Panc1 (cell line): ENCODE data around the gene ATP6V0B. TPM values are rescaled to one million over a fixed set of nuclear protein-coding genes. Genes with fewer than 3 reads are reported as not detected.

Experiments used
- ATAC-seq: fragments of 200-7000 bp; cut with Tn5 transposase; 2 replicates; pipeline ENCODE4 v1.9.1; 2020; ENCODE audit warnings: mild to moderate bottlenecking, moderate library complexity
- BruUV-seq: library from RNA; stranded (reverse); fragments of 400-500 nt; replicated peaks from 2 replicates; lab custom pipeline; 2021; lab: Mats Ljungman, UMichigan
- CTCF ChIA-PET: fragments of 300-600 bp; sonication (Branson Sonifier 250); formaldehyde crosslinking; loops from one replicate; lab custom pipeline; 2022; ENCODE audit warnings: antibody characterized with exemption; lab: Charles Lee
- POLR2A ChIA-PET: fragments of 300-600 bp; sonication (Branson Sonifier 250); formaldehyde crosslinking; loops from one replicate; lab custom pipeline; 2022; ENCODE audit warnings: antibody characterized with exemption; lab: Charles Lee
- DNase-seq: peaks from one replicate; pipeline ENCODE4 v3.0.0-alpha.2; 2010; ENCODE audit warnings: low read depth, low spot score
- H3K27ac ChIP-seq: 2 replicates; pipeline ENCODE4 v1.5.1; 2011; ENCODE audit warnings: mild to moderate bottlenecking, low read length, inconsistent platforms
- H3K27me3 ChIP-seq: fragments of 200-500 bp; sonication (Bioruptor generic); 2 replicates; pipeline ENCODE4 v1.6.0; 2014; ENCODE audit warnings: low read length, inconsistent platforms; ENCODE audit not compliant: control insufficient read depth, insufficient read depth
- H3K36me3 ChIP-seq: fragments of 200-500 bp; sonication (Bioruptor generic); 2 replicates; pipeline ENCODE4 v1.5.1; 2014; ENCODE audit warnings: inconsistent platforms, mild to moderate bottlenecking, low read length, moderate library complexity; ENCODE audit not compliant: control insufficient read depth, insufficient read depth
- H3K4me1 ChIP-seq: 2 replicates; pipeline ENCODE4 v1.5.1; 2011; ENCODE audit warnings: inconsistent platforms, mild to moderate bottlenecking, low read length, moderate library complexity; ENCODE audit not compliant: control insufficient read depth, insufficient read depth
- H3K4me3 ChIP-seq, 2 experiments: 2 replicates each; pipeline ENCODE4 v1.5.1; 2011 to 2012; ENCODE audit warnings: low read depth in 2 of 2, low read length in 2 of 2, mild to moderate bottlenecking in 2 of 2, inconsistent platforms in 1 of 2, moderate library complexity in 1 of 2
- H3K9me3 ChIP-seq: fragments of 200-500 bp; sonication (Bioruptor generic); 2 replicates; pipeline ENCODE4 v1.5.1; 2014; ENCODE audit warnings: low read depth, mild to moderate bottlenecking, inconsistent platforms, low read length, moderate library complexity; ENCODE audit not compliant: control insufficient read depth, insufficient read depth
- CTCF ChIP-seq: fragments of 450-650 bp; IDR thresholded peaks from 2 replicates; pipeline ENCODE4 v1.5.1; 2017; ENCODE audit warnings: mild to moderate bottlenecking
- POLR2AphosphoS5 ChIP-seq: IDR thresholded peaks from 2 replicates; pipeline ENCODE4 v1.6.1; 2012; ENCODE audit warnings: mild to moderate bottlenecking, low read depth, low read length, moderate library complexity
- REST ChIP-seq, 2 experiments: IDR thresholded peaks; 2 replicates each; pipeline ENCODE4 v1.6.1; 2011 to 2012; ENCODE audit warnings: low read depth in 2 of 2, control low read depth in 1 of 2, low read length in 1 of 2, mild to moderate bottlenecking in 1 of 2, moderate library complexity in 1 of 2; ENCODE audit not compliant: insufficient read depth in 1 of 2
- SIN3A ChIP-seq: IDR thresholded peaks from 2 replicates; pipeline ENCODE4 v1.6.1; 2012; ENCODE audit warnings: low read depth, mild to moderate bottlenecking, low read length, moderate library complexity, borderline replicate concordance; ENCODE audit not compliant: insufficient read depth
- TCF7L2 ChIP-seq: IDR thresholded peaks from 2 replicates; pipeline ENCODE4 v1.6.1; 2011; ENCODE audit warnings: mild to moderate bottlenecking, low read depth, low read length, inconsistent platforms
- in situ Hi-C: cut with HindIII; loops from 2 replicates; pipeline ENCODE4 v1.10.0; 2016; ENCODE audit warnings: low sequenced_read_pairs, low pct_unique_long_range_greater_than_20kb
- intact Hi-C: fragments of 100-400 bp; cut with micrococcal nuclease; formaldehyde crosslinking; loops from one replicate; pipeline ENCODE4 v1.10.0; 2022; ENCODE audit not compliant: unreplicated experiment
- total RNA-seq: library from RNA; stranded (reverse); gene quantifications from one replicate; pipeline ENCODE4 v1.2.1, GENCODE V29; 2021; ENCODE audit not compliant: unreplicated experiment

ATP6V0B gene
- total RNA-seq, 1 experiment from 2014 or later = 134 TPM

GRCh38 chr1:43973981-43974442 is 748 bp upstream of the ATP6V0B start:
- no peak for TF ChIP-seq SIN3A
- TF ChIP-seq TCF7L2 = no peak
- no peak for TF ChIP-seq REST (IDR thresholded peaks at IDR 0.05; ENCODE audit: insufficient read depth in 1 of 2, low read depth in 2 of 2, low read length in 1 of 2)
- no peak for TF ChIP-seq CTCF
- no peak for TF ChIP-seq POLR2AphosphoS5
- H3K4me1 ChIP-seq = peaks cover 43% of the 10 kb centered on the region
- peak overlapping the region; percentile 80 to 85 for H3K4me3 ChIP-seq
- DNase-seq (no peak), ATAC-seq (peak; percentile 0)
- no TSS peak for BruUV-seq
- intact Hi-C loops (no loop called here), in situ Hi-C loops (no loop called here)
- peaks cover 13% of the 10 kb centered on the region; the same call in 1 of the 2 replicates for H3K36me3 ChIP-seq
- H3K27me3 ChIP-seq = no peaks in the 10 kb centered on the region
- peak overlapping the region; percentile 88 for H3K27ac ChIP-seq
- no peaks in the 10 kb centered on the region for H3K9me3 ChIP-seq
- ChIA-PET CTCF (no interaction called here), POLR2A (no interaction called here)

GRCh38 chr1:43975249-43975961 is 645 bp downstream of the ATP6V0B start:
- in situ Hi-C loops = no loop called here
- H3K36me3 ChIP-seq = peaks cover 9% of the 10 kb centered on the region; the same call in 1 of the 2 replicates
- CTCF ChIA-PET = interaction anchor here (0.5 to 0.6 kb wide), 2 partner anchors 20 to 1615 kb away, joined by 4 to 10 read pairs; no protein-coding TSS in a partner anchor

More at GRCh38 chr1:43975249-43975961, 645 bp downstream of the ATP6V0B start:
- TSS peak; percentile 45 for BruUV-seq
- POLR2A ChIA-PET = interaction anchor here (0.6 to 0.7 kb wide), 2 partner anchors 210 to 267 kb away, joined by 3 to 9 read pairs; no protein-coding TSS in a partner anchor
- no peaks in the 10 kb centered on the region for H3K27me3 ChIP-seq
- intact Hi-C loops = no loop called here
- H3K9me3 ChIP-seq = no peaks in the 10 kb centered on the region
- ATAC-seq = no peak
- DNase-seq = no peak
- peak overlapping the region; percentile 80 to 85 for H3K4me3 ChIP-seq
- H3K4me1 ChIP-seq = peaks cover 49% of the 10 kb centered on the region
- TF ChIP-seq SIN3A (peak; percentile 38; the same call in 1 of the 2 replicates), CTCF (no peak)
- peak overlapping the region; percentile 89 for H3K27ac ChIP-seq
